BLaER1 (cell line): ENCODE results near the gene SYVN1.

ENCODE experiments used
- H3K27ac ChIP-seq: shearing (Covaris generic); formaldehyde crosslinking; 2 replicates; pipeline ENCODE4 v1.8.1; 2022
- H3K27me3 ChIP-seq: shearing (Covaris generic); formaldehyde crosslinking; 2 replicates; pipeline ENCODE4 v1.8.1; 2022
- H3K36me3 ChIP-seq: shearing (Covaris generic); formaldehyde crosslinking; 2 replicates; pipeline ENCODE4 v1.8.1; 2022
- H3K4me1 ChIP-seq: shearing (Covaris generic); formaldehyde crosslinking; 2 replicates; pipeline ENCODE4 v1.8.1; 2022
- H3K4me2 ChIP-seq: shearing (Covaris generic); formaldehyde crosslinking; 2 replicates; pipeline ENCODE4 v1.8.1; 2022
- H3K4me3 ChIP-seq: shearing (Covaris generic); formaldehyde crosslinking; 2 replicates; pipeline ENCODE4 v1.8.1; 2022
- H3K9ac ChIP-seq: shearing (Covaris generic); formaldehyde crosslinking; 2 replicates; pipeline ENCODE4 v1.8.1; 2022
- H3K9me3 ChIP-seq: shearing (Covaris generic); formaldehyde crosslinking; 2 replicates; pipeline ENCODE4 v1.8.1; 2022
- H4K20me1 ChIP-seq: shearing (Covaris generic); formaldehyde crosslinking; 2 replicates; pipeline ENCODE4 v1.8.1; 2022
- Cebpa-rat ChIP-seq: shearing (Covaris generic); IDR thresholded peaks from 2 replicates; pipeline ENCODE4 v1.8.1; 2022

Gene SYVN1

GRCh38 chr11:65113361-65113756 is 21.0 kb downstream of the SYVN1 start:
- peak overlapping the region; percentile 85 for H3K27ac ChIP-seq
- no peaks in the 10 kb centered on the region for H3K9me3 ChIP-seq
- peaks cover 37% of the 10 kb centered on the region for H4K20me1 ChIP-seq
- peaks cover 50% of the 10 kb centered on the region for H3K36me3 ChIP-seq
- TF ChIP-seq Cebpa-rat, result no peak
- H3K4me3 ChIP-seq, result peak overlapping the region; percentile 74
- no peaks in the 10 kb centered on the region for H3K27me3 ChIP-seq
- peak overlapping the region; percentile 100 for H3K4me2 ChIP-seq
- H3K4me1 ChIP-seq, result peaks cover 60% of the 10 kb centered on the region
- peak overlapping the region; percentile 80 for H3K9ac ChIP-seq

- H3K27ac ChIP-seq, result peak overlapping the region; percentile 85
- peaks cover 55% of the 10 kb centered on the region for H3K4me1 ChIP-seq
- no peak for TF ChIP-seq Cebpa-rat
- peak overlapping the region; percentile 100 for H3K4me2 ChIP-seq
- H3K27me3 ChIP-seq, result no peaks in the 10 kb centered on the region
- peaks cover 50% of the 10 kb centered on the region for H3K36me3 ChIP-seq
- no peaks in the 10 kb centered on the region for H3K9me3 ChIP-seq
- peak overlapping the region; percentile 80 for H3K9ac ChIP-seq
- H3K4me3 ChIP-seq, result peak overlapping the region; percentile 74
- peaks cover 32% of the 10 kb centered on the region for H4K20me1 ChIP-seq
These were observed 21.6 kb downstream of the SYVN1 start for GRCh38 chr11:65112546-65113360.

- H3K4me3 ChIP-seq, result peak within 1 kb of the TSS; percentile 74
- H3K4me2 ChIP-seq, result peak within 1 kb of the TSS; percentile 100
- no peak for TF ChIP-seq Cebpa-rat
- H4K20me1 ChIP-seq, result peaks cover 34% of the 10 kb centered on the region
- no peaks in the 10 kb centered on the region for H3K27me3 ChIP-seq
- no peaks in the 10 kb centered on the region for H3K9me3 ChIP-seq
- peak within 1 kb of the TSS; percentile 85 for H3K27ac ChIP-seq
- H3K36me3 ChIP-seq, result peaks cover 58% of the 10 kb centered on the region
- H3K4me1 ChIP-seq, result peaks cover 55% of the 10 kb centered on the region
- H3K9ac ChIP-seq, result peak within 1 kb of the TSS; percentile 80
These were observed 22.4 kb downstream of the SYVN1 start, which contains the start of gene TM7SF2 for GRCh38 chr11:65111744-65112545. TSS of gene TM7SF2 (plus strand) at chr11:65111872. CDS start at chr11:65112016, 144 bp downstream.

GRCh38 chr11:65111159-65111743 is 23.1 kb downstream of the SYVN1 start:
- no peaks in the 10 kb centered on the region for H3K9me3 ChIP-seq
- peak overlapping the region; percentile 74 for H3K4me3 ChIP-seq
- H3K4me1 ChIP-seq, result peaks cover 48% of the 10 kb centered on the region
- peak overlapping the region; percentile 100 for H3K4me2 ChIP-seq
- no peak overlapping the region for H3K27ac ChIP-seq
- no peak for TF ChIP-seq Cebpa-rat
- no peak overlapping the region for H3K9ac ChIP-seq
- H3K36me3 ChIP-seq, result peaks cover 58% of the 10 kb centered on the region
- H3K27me3 ChIP-seq, result no peaks in the 10 kb centered on the region
- H4K20me1 ChIP-seq, result peaks cover 30% of the 10 kb centered on the region

- peaks cover 58% of the 10 kb centered on the region for H3K36me3 ChIP-seq
- H3K9me3 ChIP-seq, result no peaks in the 10 kb centered on the region
- no peak for TF ChIP-seq Cebpa-rat
- no peak overlapping the region for H3K4me3 ChIP-seq
- H3K27ac ChIP-seq, result no peak overlapping the region
- H3K9ac ChIP-seq, result no peak overlapping the region; the same call in 1 of the 2 replicates
- peaks cover 39% of the 10 kb centered on the region for H3K4me1 ChIP-seq
- H4K20me1 ChIP-seq, result peaks cover 26% of the 10 kb centered on the region
- H3K4me2 ChIP-seq, result peak overlapping the region; percentile 100
- no peaks in the 10 kb centered on the region for H3K27me3 ChIP-seq
These were observed 23.9 kb downstream of the SYVN1 start for GRCh38 chr11:65110354-65110861.

- Histone ChIP-seq H3K27me3 (no peaks in the 10 kb centered on the region), H3K9me3 (no peaks in the 10 kb centered on the region), H3K4me3 (no peak overlapping the region), H4K20me1 (peaks cover 34% of the 10 kb centered on the region), H3K27ac (no peak overlapping the region), H3K36me3 (peaks cover 59% of the 10 kb centered on the region), H3K4me1 (peaks cover 38% of the 10 kb centered on the region), H3K9ac (no peak overlapping the region), H3K4me2 (peak overlapping the region; percentile 100; the same call in 1 of the 2 replicates)
- no peak for TF ChIP-seq Cebpa-rat
These were observed 24.8 kb downstream of the SYVN1 start for GRCh38 chr11:65109231-65110198.

GRCh38 chr11:65108469-65109123 is 25.7 kb downstream of the SYVN1 start:
- no peaks in the 10 kb centered on the region for H3K9me3 ChIP-seq
- H3K36me3 ChIP-seq, result peaks cover 59% of the 10 kb centered on the region
- H3K27me3 ChIP-seq, result no peaks in the 10 kb centered on the region
- H3K4me3 ChIP-seq, result no peak overlapping the region
- peaks cover 29% of the 10 kb centered on the region for H3K4me1 ChIP-seq
- peaks cover 40% of the 10 kb centered on the region for H4K20me1 ChIP-seq
- TF ChIP-seq Cebpa-rat, result no peak
- no peak overlapping the region for H3K27ac ChIP-seq
- no peak overlapping the region for H3K9ac ChIP-seq
- no peak overlapping the region for H3K4me2 ChIP-seq

- Histone ChIP-seq H3K9me3 (no peaks in the 10 kb centered on the region), H4K20me1 (peaks cover 41% of the 10 kb centered on the region), H3K36me3 (peaks cover 62% of the 10 kb centered on the region), H3K4me2 (no peak overlapping the region), H3K27me3 (no peaks in the 10 kb centered on the region), H3K4me3 (no peak overlapping the region), H3K9ac (no peak overlapping the region), H3K4me1 (peaks cover 22% of the 10 kb centered on the region), H3K27ac (no peak overlapping the region)
- no peak for TF ChIP-seq Cebpa-rat
These were observed 26.4 kb downstream of the SYVN1 start for GRCh38 chr11:65107751-65108468.
